HepG2 (cell line): ENCODE measurements around the gene GSK3A. TPM values are rescaled to one million over a fixed set of nuclear protein-coding genes. Genes with fewer than 3 reads are reported as not detected.

Experiments used
- ARNTL ChIP-seq: sonication (generic); formaldehyde crosslinking; IDR thresholded peaks from 2 replicates; pipeline ENCODE4 v1.4.0; 2020; ENCODE audit warnings: mild to moderate bottlenecking, missing genetic modification reagents
- BCL6 ChIP-seq: IDR thresholded peaks from 2 replicates; pipeline ENCODE4 v1.6.1; 2016; ENCODE audit warnings: missing genetic modification reagents, missing compliant biosample characterization
- HMG20B ChIP-seq: conservative IDR thresholded peaks from 2 replicates; pipeline ENCODE4 v1.6.1; 2016; ENCODE audit warnings: missing genetic modification reagents, missing compliant biosample characterization
- HMGA1 ChIP-seq: sonication (generic); formaldehyde crosslinking; conservative IDR thresholded peaks from 2 replicates; pipeline ENCODE4 v1.4.0; 2020; ENCODE audit warnings: missing genetic modification reagents
- HNRNPH1 ChIP-seq: fragments of 200-400 bp; formaldehyde crosslinking; optimal IDR thresholded peaks from 2 replicates; pipeline ENCODE3; 2017; ENCODE audit warnings: mild to moderate bottlenecking, low read depth, low read length
- ISL2 ChIP-seq: sonication (generic); formaldehyde crosslinking; IDR thresholded peaks from 2 replicates; pipeline ENCODE4 v1.5.0; 2020; ENCODE audit warnings: missing genetic modification reagents
- KAT8 ChIP-seq: IDR thresholded peaks from 2 replicates; pipeline ENCODE4 v1.6.1; 2016; ENCODE audit warnings: missing genetic modification reagents, missing compliant biosample characterization
- KDM1A ChIP-seq: IDR thresholded peaks from 2 replicates; pipeline ENCODE4 v1.6.1; 2016; ENCODE audit warnings: missing compliant biosample characterization
- KDM3A ChIP-seq: IDR thresholded peaks from 2 replicates; pipeline ENCODE4 v1.6.1; 2018; ENCODE audit warnings: low read depth, missing compliant biosample characterization
- MTF1 ChIP-seq: sonication (generic); formaldehyde crosslinking; IDR thresholded peaks from 2 replicates; pipeline ENCODE4 v1.5.0; 2020; ENCODE audit warnings: missing genetic modification reagents
- MXI1 ChIP-seq: IDR thresholded peaks from 3 replicates; pipeline ENCODE4 v1.6.1; 2012; ENCODE audit warnings: low read depth, low read length, inconsistent platforms, borderline replicate concordance
- PHF8 ChIP-seq: sonication (generic); formaldehyde crosslinking; IDR thresholded peaks from 2 replicates; pipeline ENCODE4 v1.5.0; 2020; ENCODE audit warnings: missing genetic modification reagents
- REPIN1 ChIP-seq: sonication (generic); formaldehyde crosslinking; IDR thresholded peaks from 2 replicates; pipeline ENCODE4 v1.8.0; 2022; ENCODE audit warnings: missing genetic modification reagents, low read depth, mild to moderate bottlenecking, borderline replicate concordance
- SIN3B ChIP-seq: fragments of 150-350 bp; IDR thresholded peaks from 2 replicates; pipeline ENCODE4 v1.6.1; 2014; ENCODE audit warnings: low read length
- TERF1 ChIP-seq: sonication (generic); formaldehyde crosslinking; IDR thresholded peaks from 2 replicates; pipeline ENCODE4 v1.8.0; 2022; ENCODE audit warnings: mild to moderate bottlenecking, missing genetic modification reagents, moderate library complexity
- ZFP36 ChIP-seq: fragments of 150-350 bp; IDR thresholded peaks from 2 replicates; pipeline ENCODE4 v1.6.1; 2018; ENCODE audit warnings: borderline replicate concordance, low read length, low read depth; ENCODE audit not compliant: partially characterized antibody
- ZNF484 ChIP-seq: sonication (generic); formaldehyde crosslinking; IDR thresholded peaks from 2 replicates; pipeline ENCODE4 v1.5.1; 2020; ENCODE audit warnings: mild to moderate bottlenecking, low read depth, missing genetic modification reagents, borderline replicate concordance
- ZNF614 ChIP-seq: IDR thresholded peaks from 2 replicates; pipeline ENCODE4 v1.6.1; 2018; ENCODE audit warnings: missing biosample characterization, missing genetic modification reagents, inconsistent platforms, borderline replicate concordance
- ZNF724P ChIP-seq: sonication (generic); formaldehyde crosslinking; IDR thresholded peaks from 2 replicates; pipeline ENCODE4 v1.8.0; 2022; ENCODE audit warnings: missing genetic modification reagents, borderline replicate concordance
- ZNF737 ChIP-seq: sonication (generic); formaldehyde crosslinking; IDR thresholded peaks from 2 replicates; pipeline ENCODE4 v1.5.0; 2020; ENCODE audit warnings: missing genetic modification reagents, mild to moderate bottlenecking, borderline replicate concordance
- ZNF775 ChIP-seq: sonication (generic); formaldehyde crosslinking; IDR thresholded peaks from 2 replicates; pipeline ENCODE4 v1.4.0; 2020; ENCODE audit warnings: missing genetic modification reagents, mild to moderate bottlenecking, moderate library complexity, borderline replicate concordance
- ZSCAN31 ChIP-seq: sonication (generic); formaldehyde crosslinking; IDR thresholded peaks from 2 replicates; pipeline ENCODE4 v1.5.0; 2020; ENCODE audit warnings: low read depth, mild to moderate bottlenecking, missing genetic modification reagents
- polyA plus RNA-seq, 8 experiments: library from polyadenylated mRNA; depleted of rRNA in 3 of 8; stranded (reverse) in 7 of 8; unstranded in 1 of 8; fragments of >200 nt; fragmentation: Illumina TruSeq in 4 of 8; extraction: Trizol in 4 of 8; gene quantifications; 2 replicates each; pipeline versions ENCODE4 v1.2.1 to v1.2.3, GENCODE V29; 2011 to 2016; ENCODE audit warnings: low read depth in 4 of 8, missing spikeins in 1 of 8, mixed read lengths in 1 of 8; ENCODE audit not compliant: insufficient read depth in 1 of 8
- total RNA-seq, 5 experiments: library from RNA; depleted of rRNA; stranded (reverse); fragments of >200 nt; fragmentation: Illumina TruSeq; extraction: Trizol; gene quantifications; 2 replicates each; pipeline ENCODE4 v1.2.3, GENCODE V29; 2016; ENCODE audit warnings: low read depth in 1 of 5
- TF ChIP-seq, protein P1 (sequence below): sonication (generic); formaldehyde crosslinking; IDR thresholded peaks from 2 replicates; pipeline ENCODE4 v1.8.0; 2022; ENCODE audit warnings: mild to moderate bottlenecking, missing genetic modification reagents, borderline replicate concordance
- TF ChIP-seq, protein P2 (sequence below): sonication (generic); formaldehyde crosslinking; IDR thresholded peaks from 2 replicates; pipeline ENCODE4 v1.5.0; 2020; ENCODE audit warnings: mild to moderate bottlenecking, missing genetic modification reagents, borderline replicate concordance

GSK3A gene
- total and polyA plus RNA-seq, 2 of the 13 experiments (the other 11 are each of a cell fraction or from before 2014, with no cell fraction given) = 16.9 to 52.5 TPM

DNA sequence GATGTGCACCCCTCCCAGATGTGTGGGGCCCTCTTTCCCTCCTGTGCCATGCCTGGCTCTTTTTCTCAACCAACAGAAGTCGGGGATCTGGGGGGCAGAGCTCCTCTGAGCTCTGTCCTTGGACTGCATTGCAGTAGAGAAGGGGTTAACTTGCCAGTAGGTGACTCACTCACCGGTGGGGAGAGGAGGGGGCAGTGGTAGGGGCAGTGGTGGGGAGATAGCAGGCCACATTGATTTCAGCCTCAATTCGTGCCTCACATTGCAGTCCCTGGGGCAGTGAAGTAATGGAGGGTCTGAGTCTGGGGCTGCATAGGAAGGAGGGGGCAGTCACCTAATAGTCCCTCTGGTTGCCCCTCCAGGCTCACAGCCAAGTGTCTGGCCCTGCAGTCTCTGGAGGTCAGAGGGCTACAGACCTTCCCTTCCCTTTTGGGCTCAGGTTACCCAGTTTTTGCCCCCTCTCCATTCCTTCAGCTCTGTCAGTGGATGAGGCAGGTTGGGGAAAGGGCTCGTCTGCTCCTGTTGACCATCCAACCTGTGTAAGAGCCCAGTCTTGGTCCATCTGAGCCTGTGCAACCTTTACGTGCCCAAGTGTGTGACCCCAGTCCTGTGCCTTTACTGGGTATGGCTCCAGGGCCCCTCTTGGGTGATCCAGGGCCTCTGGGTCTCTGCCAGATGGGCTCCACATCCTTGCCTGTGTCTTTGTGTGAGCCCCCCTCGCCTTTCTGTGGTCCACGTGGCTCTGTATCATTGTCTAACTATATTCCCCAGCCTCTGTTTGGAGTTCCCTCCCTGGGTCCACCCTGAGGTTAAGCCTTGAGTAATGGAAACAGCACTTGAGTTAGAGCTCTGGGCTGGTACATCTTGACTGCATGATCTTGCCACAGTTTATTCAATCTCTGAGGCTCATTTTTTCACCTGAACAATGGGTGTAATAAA, 39.7 kb upstream of the GSK3A start (continued):
- TF ChIP-seq TERF1 (CRISPR knock-in tag) (no peak), ZFP36 (no peak), HNRNPH1 (no peak), KDM1A (CRISPR knock-in tag) (peak; percentile 11; the same call in 1 of the 2 replicates), ISL2 (CRISPR knock-in tag) (no peak), KDM3A (CRISPR knock-in tag) (no peak), ZNF775 (CRISPR knock-in tag) (no peak), ARNTL (CRISPR knock-in tag) (no peak), MTF1 (CRISPR knock-in tag) (no peak), PHF8 (CRISPR knock-in tag) (no peak), ZNF737 (CRISPR knock-in tag) (no peak), ZSCAN31 (no peak), ZNF614 (CRISPR knock-in tag) (no peak), SIN3B (no peak), HMGA1 (CRISPR knock-in tag) (no peak), MXI1 (no peak), ZNF484 (CRISPR knock-in tag) (no peak), HMG20B (CRISPR knock-in tag) (no peak), ZNF724P (CRISPR knock-in tag) (no peak), BCL6 (CRISPR knock-in tag) (peak; percentile 4; the same call in 1 of the 2 replicates), REPIN1 (no peak), KAT8 (CRISPR knock-in tag) (peak; percentile 37; the same call in 1 of the 2 replicates)
- TF ChIP-seq, protein P1, sequence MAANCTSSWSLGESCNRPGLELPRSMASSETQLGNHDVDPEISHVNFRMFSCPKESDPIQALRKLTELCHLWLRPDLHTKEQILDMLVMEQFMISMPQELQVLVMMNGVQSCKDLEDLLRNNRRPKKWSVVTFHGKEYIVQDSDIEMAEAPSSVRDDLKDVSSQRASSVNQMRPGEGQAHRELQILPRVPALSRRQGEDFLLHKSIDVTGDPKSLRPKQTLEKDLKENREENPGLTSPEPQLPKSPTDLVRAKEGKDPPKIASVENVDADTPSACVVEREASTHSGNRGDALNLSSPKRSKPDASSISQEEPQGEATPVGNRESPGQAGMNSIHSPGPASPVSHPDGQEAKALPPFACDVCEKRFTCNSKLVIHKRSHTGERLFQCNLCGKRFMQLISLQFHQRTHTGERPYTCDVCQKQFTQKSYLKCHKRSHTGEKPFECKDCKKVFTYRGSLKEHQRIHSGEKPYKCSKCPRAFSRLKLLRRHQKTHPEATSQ (CRISPR knock-in tag) = no peak
- TF ChIP-seq, protein P2, sequence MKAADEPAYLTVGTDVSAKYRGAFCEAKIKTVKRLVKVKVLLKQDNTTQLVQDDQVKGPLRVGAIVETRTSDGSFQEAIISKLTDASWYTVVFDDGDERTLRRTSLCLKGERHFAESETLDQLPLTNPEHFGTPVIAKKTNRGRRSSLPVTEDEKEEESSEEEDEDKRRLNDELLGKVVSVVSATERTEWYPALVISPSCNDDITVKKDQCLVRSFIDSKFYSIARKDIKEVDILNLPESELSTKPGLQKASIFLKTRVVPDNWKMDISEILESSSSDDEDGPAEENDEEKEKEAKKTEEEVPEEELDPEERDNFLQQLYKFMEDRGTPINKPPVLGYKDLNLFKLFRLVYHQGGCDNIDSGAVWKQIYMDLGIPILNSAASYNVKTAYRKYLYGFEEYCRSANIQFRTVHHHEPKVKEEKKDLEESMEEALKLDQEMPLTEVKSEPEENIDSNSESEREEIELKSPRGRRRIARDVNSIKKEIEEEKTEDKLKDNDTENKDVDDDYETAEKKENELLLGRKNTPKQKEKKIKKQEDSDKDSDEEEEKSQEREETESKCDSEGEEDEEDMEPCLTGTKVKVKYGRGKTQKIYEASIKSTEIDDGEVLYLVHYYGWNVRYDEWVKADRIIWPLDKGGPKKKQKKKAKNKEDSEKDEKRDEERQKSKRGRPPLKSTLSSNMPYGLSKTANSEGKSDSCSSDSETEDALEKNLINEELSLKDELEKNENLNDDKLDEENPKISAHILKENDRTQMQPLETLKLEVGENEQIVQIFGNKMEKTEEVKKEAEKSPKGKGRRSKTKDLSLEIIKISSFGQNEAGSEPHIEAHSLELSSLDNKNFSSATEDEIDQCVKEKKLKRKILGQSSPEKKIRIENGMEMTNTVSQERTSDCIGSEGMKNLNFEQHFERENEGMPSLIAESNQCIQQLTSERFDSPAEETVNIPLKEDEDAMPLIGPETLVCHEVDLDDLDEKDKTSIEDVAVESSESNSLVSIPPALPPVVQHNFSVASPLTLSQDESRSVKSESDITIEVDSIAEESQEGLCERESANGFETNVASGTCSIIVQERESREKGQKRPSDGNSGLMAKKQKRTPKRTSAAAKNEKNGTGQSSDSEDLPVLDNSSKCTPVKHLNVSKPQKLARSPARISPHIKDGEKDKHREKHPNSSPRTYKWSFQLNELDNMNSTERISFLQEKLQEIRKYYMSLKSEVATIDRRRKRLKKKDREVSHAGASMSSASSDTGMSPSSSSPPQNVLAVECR (CRISPR knock-in tag) = peak; percentile 37; the same call in 1 of the 2 replicates
